Neural progenitor cell (in vitro differentiated cells): ENCODE measurements around the gene BSND. TPM values are rescaled to one million over a fixed set of nuclear protein-coding genes. Genes with fewer than 3 reads are reported as not detected.

Experiments
- DNase-seq: peaks from one replicate; pipeline ENCODE4 v3.0.0-alpha.2; 2016; ENCODE audit warnings: low spot score
- H2AFZ ChIP-seq: fragments of 200-600 bp; sonication (generic); replicated peaks from 2 replicates; pipeline ENCODE4 v1.6.1; 2016; ENCODE audit warnings: antibody characterized with exemption
- H3F3A ChIP-seq: fragments of 200-600 bp; sonication (generic); 2 replicates; pipeline ENCODE4 v1.6.1; 2016; ENCODE audit warnings: antibody characterized with exemption, low read depth
- H3K27ac ChIP-seq: fragments of 200-600 bp; sonication (generic); 2 replicates; pipeline ENCODE4 v1.5.1; 2016; ENCODE audit warnings: mild to moderate bottlenecking
- H3K27me3 ChIP-seq: fragments of 200-600 bp; sonication (generic); 2 replicates; pipeline ENCODE4 v1.6.1; 2016; ENCODE audit warnings: mild to moderate bottlenecking, moderate library complexity
- H3K36me3 ChIP-seq: fragments of 200-600 bp; sonication (generic); 2 replicates; pipeline ENCODE4 v1.5.1; 2016
- H3K4me1 ChIP-seq: fragments of 200-600 bp; sonication (generic); 2 replicates; pipeline ENCODE4 v1.6.1; 2016; ENCODE audit warnings: mixed run types
- H3K4me2 ChIP-seq: fragments of 200-600 bp; sonication (generic); 2 replicates; pipeline ENCODE4 v1.6.1; 2016
- H3K4me3 ChIP-seq: fragments of 200-600 bp; sonication (generic); 2 replicates; pipeline ENCODE4 v1.5.1; 2016
- H3K79me2 ChIP-seq: fragments of 200-600 bp; sonication (generic); 2 replicates; pipeline ENCODE4 v1.6.1; 2016; ENCODE audit warnings: low read depth
- H3K9ac ChIP-seq: fragments of 200-600 bp; sonication (generic); 2 replicates; pipeline ENCODE4 v1.6.1; 2016
- H3K9me3 ChIP-seq: fragments of 200-600 bp; sonication (generic); 2 replicates; pipeline ENCODE4 v1.5.1; 2016; ENCODE audit warnings: low read depth
- H4K20me1 ChIP-seq: fragments of 200-600 bp; sonication (generic); 2 replicates; pipeline ENCODE4 v1.6.1; 2016; ENCODE audit warnings: low read depth
- H3K27ac Mint-ChIP-seq: 3 replicates; pipeline ENCODE4 v1.8.0; 2021; ENCODE audit warnings: mixed read lengths
- H3K27me3 Mint-ChIP-seq: 2 replicates; pipeline ENCODE4 v1.8.0; 2022; ENCODE audit warnings: low read depth, mild to moderate bottlenecking, inconsistent platforms, moderate library complexity, mixed read lengths; ENCODE audit not compliant: insufficient read depth
- H3K36me3 Mint-ChIP-seq: 3 replicates; pipeline ENCODE4 v1.8.0; 2021; ENCODE audit warnings: mixed read lengths
- H3K4me1 Mint-ChIP-seq: 3 replicates; pipeline ENCODE4 v1.8.0; 2021; ENCODE audit warnings: mixed read lengths
- H3K4me3 Mint-ChIP-seq: 3 replicates; pipeline ENCODE4 v1.8.0; 2021; ENCODE audit warnings: mild to moderate bottlenecking, moderate library complexity, mixed read lengths
- H3K9me3 Mint-ChIP-seq: 3 replicates; pipeline ENCODE4 v1.8.0; 2020; ENCODE audit warnings: mixed read lengths
- EZH2 ChIP-seq: fragments of 200-600 bp; sonication (generic); IDR thresholded peaks from 2 replicates; pipeline ENCODE4 v1.6.1; 2017; ENCODE audit warnings: antibody characterized with exemption, mild to moderate bottlenecking, moderate library complexity
- EZH2phosphoT487 ChIP-seq: fragments of 200-600 bp; sonication (generic); IDR thresholded peaks from 2 replicates; pipeline ENCODE4 v1.6.1; 2017; ENCODE audit warnings: antibody characterized with exemption
- total RNA-seq: library from RNA; depleted of rRNA; stranded (reverse); fragments of >200 nt; gene quantifications from 2 replicates; pipeline ENCODE4 v1.2.3, GENCODE V29; 2015; ENCODE audit warnings: low replicate concordance
- TF ChIP-seq, protein P1 (sequence below): fragments of 200-600 bp; sonication (generic); IDR thresholded peaks from 2 replicates; pipeline ENCODE4 v1.5.1; 2017; ENCODE audit warnings: antibody characterized with exemption, mild to moderate bottlenecking

Gene BSND
- total RNA-seq, 1 donor from 2014 or later = not detected

DNA sequence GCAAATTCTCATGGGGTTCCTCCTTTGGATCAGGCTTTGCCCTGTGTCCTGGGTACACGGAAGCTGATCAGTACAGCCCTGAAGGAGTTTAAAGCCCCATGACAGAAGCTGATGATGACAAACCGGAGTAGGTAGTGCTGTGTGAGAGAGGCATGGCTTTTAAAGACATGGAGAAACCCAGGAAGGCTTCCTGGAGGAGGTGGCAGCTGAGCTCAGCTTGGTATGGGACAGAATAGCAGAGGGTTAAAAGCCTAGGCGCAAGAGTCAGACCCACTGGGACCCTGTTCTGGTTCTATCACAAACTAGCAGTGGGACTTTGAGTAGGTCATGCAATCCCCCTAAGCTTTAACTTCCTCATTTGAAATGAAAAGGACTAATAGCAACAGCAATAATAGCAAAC is 12.2 kb upstream of the BSND start:
- DNase-seq = no peak
- H3F3A ChIP-seq = no peaks in the 10 kb centered on the region
- no peaks in the 10 kb centered on the region for H3K36me3 Mint-ChIP-seq
- H3K4me1 Mint-ChIP-seq = peaks cover 17% of the 10 kb centered on the region
- TF ChIP-seq, protein P1, sequence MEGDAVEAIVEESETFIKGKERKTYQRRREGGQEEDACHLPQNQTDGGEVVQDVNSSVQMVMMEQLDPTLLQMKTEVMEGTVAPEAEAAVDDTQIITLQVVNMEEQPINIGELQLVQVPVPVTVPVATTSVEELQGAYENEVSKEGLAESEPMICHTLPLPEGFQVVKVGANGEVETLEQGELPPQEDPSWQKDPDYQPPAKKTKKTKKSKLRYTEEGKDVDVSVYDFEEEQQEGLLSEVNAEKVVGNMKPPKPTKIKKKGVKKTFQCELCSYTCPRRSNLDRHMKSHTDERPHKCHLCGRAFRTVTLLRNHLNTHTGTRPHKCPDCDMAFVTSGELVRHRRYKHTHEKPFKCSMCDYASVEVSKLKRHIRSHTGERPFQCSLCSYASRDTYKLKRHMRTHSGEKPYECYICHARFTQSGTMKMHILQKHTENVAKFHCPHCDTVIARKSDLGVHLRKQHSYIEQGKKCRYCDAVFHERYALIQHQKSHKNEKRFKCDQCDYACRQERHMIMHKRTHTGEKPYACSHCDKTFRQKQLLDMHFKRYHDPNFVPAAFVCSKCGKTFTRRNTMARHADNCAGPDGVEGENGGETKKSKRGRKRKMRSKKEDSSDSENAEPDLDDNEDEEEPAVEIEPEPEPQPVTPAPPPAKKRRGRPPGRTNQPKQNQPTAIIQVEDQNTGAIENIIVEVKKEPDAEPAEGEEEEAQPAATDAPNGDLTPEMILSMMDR = no peak
- TF ChIP-seq EZH2 (no peak), EZH2phosphoT487 (no peak)
- no peak overlapping the region for H2AFZ ChIP-seq
- H3K4me3 ChIP-seq = no peak overlapping the region
- no peak overlapping the region for H3K27ac ChIP-seq
- no peaks in the 10 kb centered on the region for H3K9me3 Mint-ChIP-seq
- no peaks in the 10 kb centered on the region for H3K9me3 ChIP-seq
- H3K36me3 ChIP-seq = no peaks in the 10 kb centered on the region
- no peaks in the 10 kb centered on the region for H3K79me2 ChIP-seq
- peaks cover 11% of the 10 kb centered on the region for H3K27me3 ChIP-seq
- no peak overlapping the region for H3K9ac ChIP-seq
- peaks cover 14% of the 10 kb centered on the region for H3K27me3 Mint-ChIP-seq
- no peak overlapping the region for H3K4me2 ChIP-seq
- no peak overlapping the region for H3K27ac Mint-ChIP-seq
- H4K20me1 ChIP-seq = no peaks in the 10 kb centered on the region
- H3K4me3 Mint-ChIP-seq = no peak overlapping the region
- H3K4me1 ChIP-seq = no peaks in the 10 kb centered on the region

DNA sequence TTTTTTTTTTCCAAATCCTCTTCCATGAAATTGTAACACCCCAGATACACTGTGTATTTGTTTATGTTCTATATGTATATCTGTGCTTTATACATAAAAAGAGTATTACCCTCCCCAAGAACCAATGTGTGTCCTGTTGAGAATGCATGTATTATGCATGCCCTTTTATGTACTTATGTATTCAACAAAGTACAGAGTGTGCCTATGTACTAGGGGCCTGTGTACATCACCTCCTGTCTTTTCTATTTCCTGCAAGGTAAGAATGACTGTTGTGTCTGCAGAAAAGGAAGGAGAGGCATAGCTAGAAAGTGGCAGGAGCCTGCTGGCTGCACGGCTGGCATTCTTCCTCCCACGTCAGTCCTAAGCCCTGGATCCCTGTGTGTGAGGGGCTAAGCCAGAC is 11.3 kb upstream of the BSND start:
- Mint-ChIP-seq H3K27ac (no peak overlapping the region), H3K4me3 (no peak overlapping the region), H3K27me3 (peaks cover 9% of the 10 kb centered on the region), H3K4me1 (peaks cover 17% of the 10 kb centered on the region), H3K9me3 (no peaks in the 10 kb centered on the region), H3K36me3 (no peaks in the 10 kb centered on the region)
- Histone ChIP-seq H3K4me3 (no peak overlapping the region), H3K27ac (no peak overlapping the region), H3K36me3 (no peaks in the 10 kb centered on the region), H3K27me3 (peaks cover 3% of the 10 kb centered on the region), H3K4me2 (no peak overlapping the region), H3K4me1 (no peaks in the 10 kb centered on the region), H4K20me1 (no peaks in the 10 kb centered on the region), H3F3A (no peaks in the 10 kb centered on the region), H3K9ac (no peak overlapping the region), H3K79me2 (no peaks in the 10 kb centered on the region), H3K9me3 (no peaks in the 10 kb centered on the region), H2AFZ (no peak overlapping the region)
- DNase-seq = no peak
- TF ChIP-seq, protein P1 = no peak
- no peak for TF ChIP-seq EZH2phosphoT487
- TF ChIP-seq EZH2 = no peak

DNA sequence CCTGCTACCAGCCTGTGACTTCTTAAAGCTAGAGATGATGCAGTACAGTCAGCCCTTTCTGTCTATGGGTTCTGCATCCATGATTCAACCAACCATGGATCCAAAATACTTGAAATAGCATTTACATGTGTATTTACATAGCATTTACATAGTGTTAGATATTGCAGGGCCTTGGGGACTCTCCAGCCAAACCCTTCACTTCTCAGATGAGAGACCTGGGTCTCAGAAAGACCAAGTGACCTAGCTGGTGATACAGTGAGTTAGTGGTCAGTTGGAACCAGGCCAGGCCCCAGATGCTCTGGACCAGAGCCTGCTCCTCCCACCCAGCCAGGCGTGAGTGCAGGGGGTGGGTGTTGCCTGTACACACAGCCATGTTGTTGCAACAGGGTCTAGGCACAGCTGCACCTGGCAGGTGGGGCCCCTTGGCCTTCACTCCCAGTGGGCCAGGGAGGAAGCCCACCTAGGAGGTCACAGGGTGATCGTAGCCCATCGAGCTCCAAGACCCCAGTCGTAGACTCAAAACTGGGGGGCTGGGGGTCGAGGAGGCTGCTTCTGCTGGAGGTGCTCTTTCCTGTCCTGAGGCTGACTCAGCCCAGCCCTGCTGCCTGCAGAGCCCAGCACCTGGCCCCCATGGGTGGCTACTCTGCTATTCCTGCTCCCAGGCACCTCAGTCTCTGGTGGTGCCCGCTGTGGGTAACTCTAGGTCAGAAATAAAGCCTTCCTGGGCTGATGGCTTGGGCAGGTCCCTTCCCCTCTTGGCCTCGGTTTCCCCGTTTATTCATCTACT is 10.6 kb upstream of the BSND start:
- Histone ChIP-seq H3K9me3 (no peaks in the 10 kb centered on the region), H3K9ac (no peak overlapping the region), H4K20me1 (no peaks in the 10 kb centered on the region), H3K36me3 (no peaks in the 10 kb centered on the region), H3K27ac (no peak overlapping the region), H3F3A (no peaks in the 10 kb centered on the region), H3K27me3 (no peaks in the 10 kb centered on the region), H3K4me2 (no peak overlapping the region), H3K4me3 (no peak overlapping the region), H2AFZ (no peak overlapping the region), H3K79me2 (no peaks in the 10 kb centered on the region), H3K4me1 (no peaks in the 10 kb centered on the region)
- Mint-ChIP-seq H3K4me3 (no peak overlapping the region), H3K27me3 (peaks cover 9% of the 10 kb centered on the region), H3K4me1 (peaks cover 15% of the 10 kb centered on the region), H3K27ac (no peak overlapping the region), H3K9me3 (no peaks in the 10 kb centered on the region), H3K36me3 (no peaks in the 10 kb centered on the region)
- DNase-seq = no peak
- TF ChIP-seq EZH2 (no peak), EZH2phosphoT487 (no peak)
- TF ChIP-seq, protein P1 = no peak
